HG03520 (cell line): Measurements from ENCODE around the gene HAUS8.
"Not testable (repeated sequence)": the region's sequence is repeated elsewhere in the genome, so short reads cannot be mapped to it uniquely, and the experiment has no call there.

ENCODE experiments used
- ATAC-seq: cut with Tn5 transposase; IDR thresholded peaks from one replicate; pipeline ENCODE4 v1.9.1; 2021; ENCODE audit warnings: mild to moderate bottlenecking, moderate library complexity; ENCODE audit not compliant: unreplicated experiment

Gene HAUS8

GRCh38 chr19:17037184-17037583, 38.1 kb downstream of the HAUS8 start:
- no peak for ATAC-seq

DNA sequence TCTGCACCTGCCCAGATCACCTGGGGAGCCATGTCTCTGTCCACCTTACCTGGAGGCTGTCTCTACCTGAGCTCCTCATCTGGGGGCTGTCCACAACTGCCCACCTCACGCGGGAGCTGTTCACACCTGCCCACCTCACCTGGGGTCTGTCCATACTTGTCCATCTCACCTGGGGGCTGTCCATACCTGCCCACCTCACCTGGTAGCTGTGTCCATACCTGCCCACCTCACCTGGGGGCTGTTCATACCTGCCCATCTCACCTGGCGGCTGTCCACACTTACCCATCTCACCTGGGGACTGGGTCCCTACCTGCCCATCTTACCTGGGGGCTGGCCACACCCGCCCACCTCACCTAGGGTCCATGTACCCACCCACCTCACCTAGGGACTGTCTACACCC, 38.6 kb downstream of the HAUS8 start:
- no peak for ATAC-seq

DNA sequence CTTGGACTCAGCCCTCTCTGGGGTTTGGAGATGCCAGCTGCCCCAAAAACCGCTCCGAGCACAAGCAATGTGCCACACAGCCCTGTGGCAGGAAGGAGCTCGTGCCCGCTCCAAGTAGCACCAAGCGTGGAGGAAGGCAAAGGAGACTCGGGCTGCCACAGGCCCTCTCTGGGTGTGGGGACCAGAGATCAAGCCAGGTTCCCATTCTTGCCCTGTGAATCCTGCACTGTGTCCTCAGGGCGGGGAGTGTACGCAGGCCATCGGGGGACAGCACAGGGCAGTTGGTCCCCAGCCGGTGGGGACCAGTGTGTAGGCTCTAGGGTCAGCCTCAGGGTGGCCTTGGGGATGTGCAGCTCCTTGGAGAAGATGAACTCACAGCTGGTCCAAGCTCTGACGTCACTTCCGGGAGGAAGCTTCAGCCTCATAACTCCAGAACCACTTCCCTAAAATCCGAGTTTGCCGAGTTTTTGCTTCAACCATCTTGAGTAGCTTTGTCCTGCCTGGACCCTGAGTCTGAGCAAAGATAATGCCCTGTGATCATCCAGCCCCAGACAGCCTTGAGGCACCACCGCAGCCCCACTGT, 39.3 kb downstream of the HAUS8 start:
- no peak for ATAC-seq

DNA sequence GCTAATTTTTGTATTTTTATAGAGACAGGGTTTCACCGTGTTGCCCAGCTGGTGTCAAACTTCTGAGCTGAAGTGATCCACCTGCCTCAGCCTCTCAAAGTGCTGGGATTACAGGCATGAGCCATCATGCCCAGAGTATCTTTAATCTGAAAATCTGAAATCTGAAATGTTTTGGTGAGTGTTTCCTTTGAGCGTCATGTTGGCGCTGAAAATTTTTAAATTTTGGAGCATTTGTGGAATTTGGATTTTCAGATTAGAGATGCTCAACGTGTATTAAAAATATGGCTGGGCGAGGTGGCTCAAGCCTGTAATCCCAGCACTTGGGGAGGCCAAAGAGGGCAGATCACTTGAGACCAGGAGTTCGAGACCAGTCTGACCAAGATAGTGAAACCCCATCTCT, 43.5 kb downstream of the HAUS8 start:
- no peak for ATAC-seq

DNA sequence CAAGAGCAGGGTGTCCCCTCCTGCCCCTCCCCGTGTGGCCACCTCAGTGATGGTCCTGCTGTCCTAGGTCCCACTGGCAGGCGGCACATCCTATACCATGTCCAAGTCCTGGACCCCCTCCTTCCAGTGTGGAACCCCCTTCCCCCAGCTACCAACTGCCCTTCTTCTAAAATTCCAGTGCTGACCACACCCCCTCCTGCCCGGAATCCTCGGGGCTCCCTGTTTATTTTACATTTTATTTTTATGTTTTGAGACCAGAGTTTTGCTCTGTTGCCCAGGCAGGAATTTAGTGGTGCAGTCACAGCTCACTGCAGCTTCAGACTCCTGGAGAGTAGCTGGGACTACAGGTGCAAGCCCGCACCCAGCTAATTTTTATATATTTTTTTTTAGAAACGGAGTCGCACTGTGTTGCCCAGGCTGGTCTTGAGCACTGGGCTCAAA, 47.7 kb downstream of the HAUS8 start:
- no peak for ATAC-seq

DNA sequence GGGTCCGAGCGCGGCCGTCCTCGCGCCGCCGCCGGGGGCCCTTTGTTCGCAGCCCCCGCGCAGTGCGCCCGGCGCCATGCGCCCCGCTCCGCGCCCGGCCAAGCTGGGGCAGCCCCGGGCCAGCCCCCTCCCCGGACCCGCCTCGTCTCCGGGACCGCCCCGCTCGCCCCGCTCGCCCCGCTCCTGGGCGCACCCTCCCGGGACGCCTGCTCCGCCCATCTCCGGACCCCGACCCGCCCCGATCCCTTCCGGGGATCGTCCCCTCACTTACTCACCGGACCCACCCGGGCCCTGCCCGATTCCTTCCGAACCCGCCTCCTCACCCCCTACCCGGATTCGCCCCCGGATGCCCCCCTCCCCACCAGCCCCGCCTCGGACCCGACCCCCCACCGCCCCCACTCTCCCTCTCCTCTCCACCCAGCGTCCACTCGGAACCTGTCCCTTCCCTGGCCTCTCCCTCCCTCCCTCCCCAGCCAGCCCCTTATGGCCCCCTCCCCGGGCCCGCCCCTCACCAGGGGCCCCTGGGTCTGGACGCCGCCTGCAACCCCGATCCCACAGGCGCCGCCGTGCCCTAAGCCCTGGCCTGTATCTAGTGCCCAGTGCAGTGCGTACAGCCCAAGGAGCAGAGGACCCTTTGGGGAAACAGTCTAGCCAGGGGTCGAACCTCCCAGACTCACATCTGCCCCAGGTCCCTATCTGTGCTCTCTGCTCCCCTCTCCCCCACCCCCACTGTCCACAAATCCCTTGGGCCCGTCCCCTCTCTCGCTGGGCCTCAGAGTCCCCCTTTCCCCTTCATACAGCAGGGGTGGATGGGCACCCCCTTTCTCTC, 48.3 kb downstream of the HAUS8 start, which contains the start of gene CPAMD8:
TSS of gene CPAMD8 (minus strand) at position 105 of the 829 bp plus-strand sequence. CDS start 168 bp downstream, outside the sequence.
- no peak for ATAC-seq

- no peak for ATAC-seq
Measured at GRCh38 chr19:17025991-17026658, 49.1 kb downstream of the HAUS8 start.

DNA sequence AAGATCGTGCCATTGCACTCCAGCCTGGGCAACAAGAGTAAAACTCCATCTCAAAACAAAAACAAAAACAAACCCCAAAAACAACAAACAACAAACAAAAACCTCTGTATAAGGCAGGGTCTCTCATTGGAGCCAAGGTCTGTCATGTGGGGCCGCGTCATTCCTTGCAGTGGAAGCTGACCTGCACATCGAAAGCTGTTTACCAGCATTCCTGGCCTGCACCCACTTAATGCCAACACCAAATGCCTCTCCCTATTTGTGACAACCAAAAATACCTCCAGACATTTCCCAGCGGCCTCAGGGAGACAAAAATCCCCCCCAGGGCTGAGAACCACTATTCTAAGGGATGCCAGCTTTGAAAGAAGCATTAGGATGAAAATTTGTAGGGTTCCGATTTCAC, 49.9 kb downstream of the HAUS8 start:
- ATAC-seq: no peak

DNA sequence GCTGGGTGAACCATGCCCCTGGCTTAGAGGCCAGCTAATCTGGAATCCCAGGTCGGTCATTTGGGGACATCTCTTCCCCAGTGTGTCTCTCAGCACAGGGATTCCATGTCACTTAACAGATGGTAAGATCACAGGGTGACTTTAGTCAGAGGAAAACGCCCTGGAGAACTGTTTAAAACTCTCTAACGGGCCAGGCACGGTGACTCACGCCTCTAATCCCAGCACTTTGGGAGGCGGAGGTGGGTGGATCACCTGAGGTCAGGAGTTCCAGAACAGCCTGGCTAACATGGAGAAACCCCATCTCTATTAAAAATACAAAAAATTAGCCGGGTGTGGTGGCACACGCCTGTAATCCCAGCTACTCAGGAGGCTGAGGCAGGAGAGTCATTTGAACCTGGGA, 50.3 kb downstream of the HAUS8 start:
- not testable (repeated sequence) for ATAC-seq

DNA sequence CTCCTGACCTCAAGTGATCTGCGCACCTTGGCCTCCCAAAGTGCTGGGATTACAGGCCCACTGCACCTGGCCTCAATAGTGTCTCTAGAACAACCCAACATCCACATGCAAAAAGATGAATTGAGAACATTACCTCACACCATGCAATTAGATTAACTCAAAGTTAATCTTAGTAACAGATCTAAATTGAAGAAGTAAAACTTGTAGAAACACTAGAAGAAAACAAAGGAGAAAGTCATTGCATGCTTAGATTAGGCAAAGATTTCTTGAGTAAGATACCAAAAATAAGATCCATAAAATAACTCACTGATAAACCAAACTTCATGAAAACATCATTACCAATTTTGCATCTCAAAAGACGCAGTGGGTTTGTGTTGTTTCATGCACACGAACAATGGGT, 51.4 kb downstream of the HAUS8 start:
- ATAC-seq: no peak

DNA sequence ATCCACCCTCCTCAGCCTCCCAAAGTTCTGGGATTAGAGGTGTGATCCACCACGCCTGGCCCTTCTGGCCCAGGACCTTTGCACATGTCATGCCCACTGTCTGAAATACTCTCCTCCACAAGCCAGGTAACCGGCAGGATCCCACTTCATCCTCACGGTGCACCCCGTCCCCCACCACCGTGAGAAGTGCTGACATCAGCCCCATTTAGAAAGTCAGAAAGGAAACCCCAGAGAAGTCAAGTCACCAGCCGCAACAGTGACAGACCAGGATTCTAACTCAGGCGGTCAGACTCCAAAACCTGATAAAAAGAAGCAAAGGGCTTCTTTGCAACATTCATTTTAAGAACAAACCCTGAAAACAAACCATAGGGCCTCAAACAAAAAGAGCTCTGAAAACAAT, 52.5 kb downstream of the HAUS8 start:
- no peak for ATAC-seq

- no peak for ATAC-seq
Measured at GRCh38 chr19:17021793-17022590, 53.3 kb downstream of the HAUS8 start.

DNA sequence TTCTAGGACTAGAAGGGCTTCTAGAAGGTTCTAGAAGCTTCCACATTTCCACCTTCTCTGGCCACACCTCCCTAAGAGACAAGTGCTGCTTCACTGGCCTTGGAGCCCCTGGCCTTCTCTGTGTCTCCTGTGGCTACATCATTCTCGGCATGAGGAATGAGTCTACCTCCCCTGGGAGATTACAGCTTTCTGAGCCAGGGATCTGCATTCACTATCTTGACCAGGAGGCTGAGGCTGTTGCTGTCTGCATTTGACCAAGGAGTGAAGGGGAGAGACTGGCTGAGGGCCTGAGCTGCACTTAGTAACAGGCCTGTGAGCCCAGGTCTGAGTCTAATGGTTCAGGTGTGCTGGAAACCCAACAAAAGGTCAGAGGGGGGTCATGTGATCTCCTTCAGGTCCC, 53.9 kb downstream of the HAUS8 start:
- no peak for ATAC-seq

DNA sequence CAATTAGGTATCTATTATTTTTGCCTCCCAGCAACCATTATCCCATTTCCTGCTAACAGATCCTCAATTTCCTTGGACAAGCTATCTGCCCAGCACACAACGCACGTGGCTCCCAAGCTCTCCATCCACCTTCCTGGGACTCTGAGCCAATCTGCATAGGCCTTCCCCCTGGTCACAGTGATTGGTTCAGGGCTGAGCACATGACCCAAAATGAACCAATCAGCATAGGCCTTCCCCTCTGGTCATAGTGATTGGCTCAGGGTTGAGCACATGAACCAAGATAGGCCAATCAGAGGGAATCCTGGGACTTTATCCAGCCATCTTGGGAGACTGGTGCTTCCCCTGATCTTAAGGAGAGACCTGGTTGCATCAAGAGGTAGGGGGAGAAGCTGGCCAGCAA, 54.4 kb downstream of the HAUS8 start:
- ATAC-seq: no peak

DNA sequence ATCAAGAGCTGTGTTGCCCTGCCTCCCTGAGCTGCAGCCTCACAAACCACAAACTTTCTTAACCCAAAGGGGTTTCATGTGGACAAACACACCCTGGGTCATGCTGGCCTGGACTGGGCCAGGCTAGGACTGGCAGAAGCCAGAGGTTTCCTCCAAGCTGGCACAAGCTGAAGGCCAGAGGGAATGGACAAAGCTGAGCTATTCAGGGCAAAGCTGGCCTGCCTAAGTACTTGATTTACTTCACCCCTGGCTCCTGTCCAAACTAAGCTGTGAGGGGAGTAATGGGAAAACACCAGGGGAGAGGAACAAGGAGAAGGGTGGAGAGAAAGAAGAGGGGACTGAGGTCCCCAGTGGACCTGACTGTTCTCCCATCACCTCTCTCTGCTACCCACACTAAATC, 54.9 kb downstream of the HAUS8 start:
- no peak for ATAC-seq

- ATAC-seq: not testable (repeated sequence)
Measured at GRCh38 chr19:17014212-17014861, 60.9 kb downstream of the HAUS8 start.

DNA sequence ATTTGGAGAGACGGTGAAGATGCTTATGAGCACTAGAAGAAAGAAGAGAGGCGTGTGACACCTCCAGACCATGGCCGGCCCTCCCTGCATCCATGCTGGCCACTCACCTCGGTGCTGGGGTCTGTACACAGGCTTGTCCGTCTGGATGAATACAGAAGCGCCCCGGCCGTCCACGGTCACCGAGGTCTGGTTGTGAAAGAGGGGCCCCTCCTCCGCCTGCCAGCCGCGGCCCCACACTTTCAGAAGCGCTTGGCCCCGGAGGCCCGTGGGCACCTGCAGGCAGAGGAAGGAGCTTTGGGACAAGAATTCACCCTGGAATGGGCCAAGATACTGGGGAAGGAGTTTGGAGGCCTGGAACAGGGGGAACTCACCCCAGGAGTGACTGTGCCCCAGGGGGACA, 63.8 kb downstream of the HAUS8 start:
- ATAC-seq: no peak

DNA sequence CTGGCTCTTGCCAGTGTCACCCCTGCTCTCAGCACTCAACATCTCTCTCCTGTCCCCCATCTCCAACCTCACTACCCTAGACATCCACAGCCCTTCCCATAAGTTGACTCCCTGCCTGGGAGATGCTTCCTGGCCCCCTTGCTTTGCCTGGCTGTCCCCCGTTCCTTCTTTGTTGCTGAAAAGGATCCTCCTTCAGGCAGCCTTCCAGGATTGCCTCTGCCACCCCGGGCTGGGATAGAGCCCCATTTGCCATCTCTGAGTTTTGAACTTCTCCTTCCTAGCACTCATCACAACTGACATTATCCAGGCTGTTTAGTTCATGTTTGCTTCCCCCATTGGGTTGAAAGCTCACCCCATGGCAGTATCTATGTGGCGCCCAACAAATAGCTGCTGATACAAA, 68.7 kb downstream of the HAUS8 start:
- ATAC-seq: no peak

GRCh38 chr19:17005000-17005399, 70.3 kb downstream of the HAUS8 start:
- ATAC-seq: no peak

GRCh38 chr19:17004386-17004785, 70.9 kb downstream of the HAUS8 start:
- no peak for ATAC-seq

GRCh38 chr19:17002455-17002854, 72.8 kb downstream of the HAUS8 start:
- no peak for ATAC-seq
